Osteocyte (in vitro differentiated cells): Measurements from ENCODE around the gene HASPIN. TPM values are rescaled to one million over a fixed set of nuclear protein-coding genes. Genes with fewer than 3 reads are reported as not detected.

Source experiments
- DNase-seq: peaks from one replicate; pipeline ENCODE4 v3.0.0; 2021; ENCODE audit warnings: mixed read lengths; ENCODE audit not compliant: unreplicated experiment; ENCODE audit errors: extremely low spot score
- H3K27ac Mint-ChIP-seq: one replicate; pipeline ENCODE4 v1.8.0; 2021; ENCODE audit warnings: mild to moderate bottlenecking, mixed read lengths; ENCODE audit not compliant: unreplicated experiment
- H3K27me3 Mint-ChIP-seq: one replicate; pipeline ENCODE4 v1.8.0; 2021; ENCODE audit warnings: mixed read lengths; ENCODE audit not compliant: unreplicated experiment
- H3K36me3 Mint-ChIP-seq: one replicate; pipeline ENCODE4 v1.8.0; 2021; ENCODE audit warnings: mixed read lengths; ENCODE audit not compliant: unreplicated experiment
- H3K4me1 Mint-ChIP-seq: one replicate; pipeline ENCODE4 v1.8.0; 2021; ENCODE audit warnings: mixed read lengths; ENCODE audit not compliant: unreplicated experiment
- H3K4me3 Mint-ChIP-seq: one replicate; pipeline ENCODE4 v1.8.0; 2021; ENCODE audit warnings: mild to moderate bottlenecking, moderate library complexity, mixed read lengths; ENCODE audit not compliant: unreplicated experiment
- H3K9me3 Mint-ChIP-seq: one replicate; pipeline ENCODE4 v1.8.0; 2021; ENCODE audit warnings: mixed read lengths; ENCODE audit not compliant: unreplicated experiment
- CTCF ChIP-seq: fragments of 200-600 bp; sonication (generic); IDR thresholded peaks from 2 replicates; pipeline ENCODE4 v1.5.0; 2021; ENCODE audit warnings: antibody characterized with exemption, mild to moderate bottlenecking, moderate library complexity
- total RNA-seq: library from RNA; stranded (reverse); gene quantifications from 2 replicates; pipeline ENCODE4 v1.2.1, GENCODE V29; 2021

Gene HASPIN
- total RNA-seq, 1 donor from 2014 or later: 1.9 TPM

- TF ChIP-seq CTCF: no peak
- no peak overlapping the region for H3K27ac Mint-ChIP-seq
- H3K36me3 Mint-ChIP-seq: no peaks in the 10 kb centered on the region
- peaks cover 6% of the 10 kb centered on the region for H3K4me1 Mint-ChIP-seq
- H3K9me3 Mint-ChIP-seq: no peaks in the 10 kb centered on the region
- no peak overlapping the region for H3K4me3 Mint-ChIP-seq
- H3K27me3 Mint-ChIP-seq: no peaks in the 10 kb centered on the region
- DNase-seq: no peak
Observed at GRCh38 chr17:3773511-3773910, 49.8 kb downstream of the HASPIN start.

GRCh38 chr17:3773966-3774365 is 50.3 kb downstream of the HASPIN start:
- TF ChIP-seq CTCF: no peak
- Mint-ChIP-seq H3K27ac (no peak overlapping the region), H3K4me1 (peaks cover 6% of the 10 kb centered on the region), H3K36me3 (no peaks in the 10 kb centered on the region), H3K9me3 (no peaks in the 10 kb centered on the region), H3K4me3 (no peak overlapping the region), H3K27me3 (no peaks in the 10 kb centered on the region)
- DNase-seq: no peak

Other genes with a start within 250 kb of the HASPIN start
- not detected in 2 replicates for gene ASPA, start 247.9 kb upstream of the HASPIN start, total RNA-seq
- 0.08 and 0.50 TPM in 2 replicates for gene TRPV3, start 166.1 kb upstream of the HASPIN start, total RNA-seq
- gene TRPV1, start 114.5 kb upstream of the HASPIN start, total RNA-seq: 4.0 and 4.5 TPM in 2 replicates
- 8.5 and 9.8 TPM in 2 replicates for gene SHPK, start 87.7 kb upstream of the HASPIN start, total RNA-seq
- 23.8 and 24.9 TPM in 2 replicates for gene CTNS, start 87.1 kb upstream of the HASPIN start, total RNA-seq
- 149 TPM in 2 replicates for gene TAX1BP3, start 55.3 kb upstream of the HASPIN start, total RNA-seq
- gene EMC6, start 55.1 kb upstream of the HASPIN start, total RNA-seq: 37.0 and 43.8 TPM in 2 replicates
- gene P2RX5, start 27.7 kb upstream of the HASPIN start, total RNA-seq: 0.34 and 0.43 TPM in 2 replicates
- gene ITGAE, start 77.3 kb downstream of the HASPIN start, total RNA-seq: 24.5 and 25.3 TPM in 2 replicates
- 44.4 and 45.8 TPM in 2 replicates for gene NCBP3, start 122.3 kb downstream of the HASPIN start, total RNA-seq
- 1.3 and 1.8 TPM in 2 replicates for gene CAMKK1, start 169.2 kb downstream of the HASPIN start, total RNA-seq
- not detected in 2 replicates for gene P2RX1, start 192.6 kb downstream of the HASPIN start, total RNA-seq
- gene ATP2A3, start 240.5 kb downstream of the HASPIN start, total RNA-seq: not detected in 2 replicates